K562 (cell line): ENCODE results near the gene OTOP3.

Source experiments
- POLR2A ChIP-seq: fragments of 450-650 bp; conservative IDR thresholded peaks from 2 replicates; pipeline ENCODE4 v1.6.1; 2016
- U2AF1 ChIP-seq: fragments of 200-400 bp; formaldehyde crosslinking; optimal IDR thresholded peaks from 2 replicates; pipeline ENCODE3; 2017; ENCODE audit warnings: mild to moderate bottlenecking, low read depth, low read length, moderate library complexity
- ZKSCAN8 ChIP-seq: fragments of 200-800 bp; sonication (Bioruptor generic); IDR thresholded peaks from 2 replicates; pipeline ENCODE4 v1.6.1; 2016; ENCODE audit warnings: missing genetic modification characterization, missing compliant biosample characterization
- TF ChIP-seq, protein P1 (sequence below), 3 experiments: IDR thresholded peaks in 2 of 3; conservative IDR thresholded peaks in 1 of 3; 2 replicates each; pipeline ENCODE4 v1.5.1; 2011 to 2012; ENCODE audit warnings: low read length in 3 of 3, mild to moderate bottlenecking in 3 of 3, control low read depth in 2 of 3, improper control_type of control experiment in 1 of 3, inconsistent platforms in 1 of 3, low read depth in 1 of 3, mixed read lengths in 1 of 3, moderate library complexity in 1 of 3; ENCODE audit not compliant: insufficient read depth in 2 of 3
- TF ChIP-seq, protein P2 (sequence below), 2 experiments: fragments of 450-650 bp; formaldehyde crosslinking in 1 of 2; IDR thresholded peaks; 2 replicates each; pipeline versions ENCODE4 v1.4.0 to v1.6.1; 2014 to 2020; ENCODE audit warnings: mild to moderate bottlenecking in 2 of 2, borderline replicate concordance in 1 of 2, low read depth in 1 of 2

DNA sequence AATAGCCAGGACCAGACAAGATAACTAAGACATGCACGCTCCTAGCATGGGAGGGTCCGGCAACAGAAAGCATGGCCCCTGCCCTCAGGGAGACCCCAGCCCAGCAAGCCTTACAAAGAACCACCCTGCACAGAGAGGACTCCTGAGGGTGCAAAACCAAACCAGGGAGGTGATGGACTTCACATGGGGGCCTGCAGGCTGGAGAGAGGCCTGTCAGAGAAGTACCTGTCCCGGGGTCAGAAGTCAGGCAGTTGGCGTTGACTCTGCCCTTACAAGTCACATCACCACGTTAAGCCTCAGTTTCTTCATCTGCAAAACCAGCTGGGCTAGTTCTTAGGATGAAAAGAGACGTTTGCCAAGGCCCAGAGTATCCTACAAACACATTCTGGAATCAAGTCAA lies 6.9 kb upstream of the OTOP3 start:
- TF ChIP-seq, protein P1, sequence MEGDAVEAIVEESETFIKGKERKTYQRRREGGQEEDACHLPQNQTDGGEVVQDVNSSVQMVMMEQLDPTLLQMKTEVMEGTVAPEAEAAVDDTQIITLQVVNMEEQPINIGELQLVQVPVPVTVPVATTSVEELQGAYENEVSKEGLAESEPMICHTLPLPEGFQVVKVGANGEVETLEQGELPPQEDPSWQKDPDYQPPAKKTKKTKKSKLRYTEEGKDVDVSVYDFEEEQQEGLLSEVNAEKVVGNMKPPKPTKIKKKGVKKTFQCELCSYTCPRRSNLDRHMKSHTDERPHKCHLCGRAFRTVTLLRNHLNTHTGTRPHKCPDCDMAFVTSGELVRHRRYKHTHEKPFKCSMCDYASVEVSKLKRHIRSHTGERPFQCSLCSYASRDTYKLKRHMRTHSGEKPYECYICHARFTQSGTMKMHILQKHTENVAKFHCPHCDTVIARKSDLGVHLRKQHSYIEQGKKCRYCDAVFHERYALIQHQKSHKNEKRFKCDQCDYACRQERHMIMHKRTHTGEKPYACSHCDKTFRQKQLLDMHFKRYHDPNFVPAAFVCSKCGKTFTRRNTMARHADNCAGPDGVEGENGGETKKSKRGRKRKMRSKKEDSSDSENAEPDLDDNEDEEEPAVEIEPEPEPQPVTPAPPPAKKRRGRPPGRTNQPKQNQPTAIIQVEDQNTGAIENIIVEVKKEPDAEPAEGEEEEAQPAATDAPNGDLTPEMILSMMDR (IDR thresholded peaks at IDR 0.05 in 2 of 3, conservative IDR thresholded peaks at IDR 0.05 in 1 of 3; ENCODE audit: insufficient read depth in 2 of 3, low read depth in 1 of 3, low read length in 3 of 3): no peak
- TF ChIP-seq, protein P2, sequence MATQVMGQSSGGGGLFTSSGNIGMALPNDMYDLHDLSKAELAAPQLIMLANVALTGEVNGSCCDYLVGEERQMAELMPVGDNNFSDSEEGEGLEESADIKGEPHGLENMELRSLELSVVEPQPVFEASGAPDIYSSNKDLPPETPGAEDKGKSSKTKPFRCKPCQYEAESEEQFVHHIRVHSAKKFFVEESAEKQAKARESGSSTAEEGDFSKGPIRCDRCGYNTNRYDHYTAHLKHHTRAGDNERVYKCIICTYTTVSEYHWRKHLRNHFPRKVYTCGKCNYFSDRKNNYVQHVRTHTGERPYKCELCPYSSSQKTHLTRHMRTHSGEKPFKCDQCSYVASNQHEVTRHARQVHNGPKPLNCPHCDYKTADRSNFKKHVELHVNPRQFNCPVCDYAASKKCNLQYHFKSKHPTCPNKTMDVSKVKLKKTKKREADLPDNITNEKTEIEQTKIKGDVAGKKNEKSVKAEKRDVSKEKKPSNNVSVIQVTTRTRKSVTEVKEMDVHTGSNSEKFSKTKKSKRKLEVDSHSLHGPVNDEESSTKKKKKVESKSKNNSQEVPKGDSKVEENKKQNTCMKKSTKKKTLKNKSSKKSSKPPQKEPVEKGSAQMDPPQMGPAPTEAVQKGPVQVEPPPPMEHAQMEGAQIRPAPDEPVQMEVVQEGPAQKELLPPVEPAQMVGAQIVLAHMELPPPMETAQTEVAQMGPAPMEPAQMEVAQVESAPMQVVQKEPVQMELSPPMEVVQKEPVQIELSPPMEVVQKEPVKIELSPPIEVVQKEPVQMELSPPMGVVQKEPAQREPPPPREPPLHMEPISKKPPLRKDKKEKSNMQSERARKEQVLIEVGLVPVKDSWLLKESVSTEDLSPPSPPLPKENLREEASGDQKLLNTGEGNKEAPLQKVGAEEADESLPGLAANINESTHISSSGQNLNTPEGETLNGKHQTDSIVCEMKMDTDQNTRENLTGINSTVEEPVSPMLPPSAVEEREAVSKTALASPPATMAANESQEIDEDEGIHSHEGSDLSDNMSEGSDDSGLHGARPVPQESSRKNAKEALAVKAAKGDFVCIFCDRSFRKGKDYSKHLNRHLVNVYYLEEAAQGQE (IDR thresholded peaks at IDR 0.05; ENCODE audit: borderline replicate concordance): no peak
- TF ChIP-seq, protein P2 (CRISPR knock-in tag; IDR thresholded peaks at IDR 0.05; ENCODE audit: low read depth): no peak
- TF ChIP-seq ZKSCAN8 (CRISPR knock-in tag): no peak
- TF ChIP-seq POLR2A: no peak
- no peak for TF ChIP-seq U2AF1
